Uterus (tissue), 2 donors: ENCODE measurements around the gene CWC27.

Experiments used
- POLR2A ChIP-seq, 2 donors: fragments of 450-650 bp; IDR thresholded peaks; one replicate each; pipeline ENCODE4 v1.6.1; 2016; ENCODE audit warnings: antibody characterized with exemption in 2 of 2, mild to moderate bottlenecking in 1 of 2, moderate library complexity in 1 of 2
- TF ChIP-seq, protein P1 (sequence below), 4 experiments: fragments of 200-600 bp in 2 of 4; fragments of 450-650 bp in 2 of 4; sonication (generic) in 2 of 4; IDR thresholded peaks; one replicate each; pipeline ENCODE4 v1.5.1; 2016 to 2019; ENCODE audit warnings: antibody characterized with exemption in 4 of 4, mild to moderate bottlenecking in 2 of 4, moderate library complexity in 1 of 4

DNA sequence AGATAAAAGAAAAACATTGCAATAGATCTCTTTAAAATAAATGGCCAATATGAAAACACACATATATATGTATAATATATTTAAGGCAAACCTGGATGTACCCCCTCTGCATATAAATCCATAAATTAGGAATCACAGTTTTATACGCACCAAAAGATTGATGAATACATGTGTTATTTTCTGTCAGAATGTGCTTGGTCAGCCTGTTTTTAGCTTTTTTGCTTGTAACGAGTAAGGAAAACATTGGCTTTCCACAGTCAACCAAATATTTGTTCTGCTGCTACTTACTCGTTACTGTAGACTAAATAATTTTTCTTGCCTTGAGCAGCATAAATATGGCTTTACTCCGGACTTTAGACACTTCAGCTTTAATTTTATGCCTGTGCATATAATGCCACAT lies 173.7 kb downstream of the CWC27 start:
- TF ChIP-seq, protein P1, sequence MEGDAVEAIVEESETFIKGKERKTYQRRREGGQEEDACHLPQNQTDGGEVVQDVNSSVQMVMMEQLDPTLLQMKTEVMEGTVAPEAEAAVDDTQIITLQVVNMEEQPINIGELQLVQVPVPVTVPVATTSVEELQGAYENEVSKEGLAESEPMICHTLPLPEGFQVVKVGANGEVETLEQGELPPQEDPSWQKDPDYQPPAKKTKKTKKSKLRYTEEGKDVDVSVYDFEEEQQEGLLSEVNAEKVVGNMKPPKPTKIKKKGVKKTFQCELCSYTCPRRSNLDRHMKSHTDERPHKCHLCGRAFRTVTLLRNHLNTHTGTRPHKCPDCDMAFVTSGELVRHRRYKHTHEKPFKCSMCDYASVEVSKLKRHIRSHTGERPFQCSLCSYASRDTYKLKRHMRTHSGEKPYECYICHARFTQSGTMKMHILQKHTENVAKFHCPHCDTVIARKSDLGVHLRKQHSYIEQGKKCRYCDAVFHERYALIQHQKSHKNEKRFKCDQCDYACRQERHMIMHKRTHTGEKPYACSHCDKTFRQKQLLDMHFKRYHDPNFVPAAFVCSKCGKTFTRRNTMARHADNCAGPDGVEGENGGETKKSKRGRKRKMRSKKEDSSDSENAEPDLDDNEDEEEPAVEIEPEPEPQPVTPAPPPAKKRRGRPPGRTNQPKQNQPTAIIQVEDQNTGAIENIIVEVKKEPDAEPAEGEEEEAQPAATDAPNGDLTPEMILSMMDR (IDR thresholded peaks at IDR 0.05) = no peak
- no peak for TF ChIP-seq POLR2A (IDR thresholded peaks at IDR 0.05)
